Retina (tissue), 1 donor: Measurements from ENCODE around the gene KLF6.
"Not testable (repeated sequence)": the region's sequence is repeated elsewhere in the genome, so short reads cannot be mapped to it uniquely, and the experiment has no call there.

ENCODE experiments used
- DNase-seq: peaks from one replicate; pipeline ENCODE4 v3.0.0-alpha.2; 2016

Gene KLF6

GRCh38 chr10:3755440-3756359 lies 29.3 kb downstream of the KLF6 start:
- DNase-seq, result no peak

GRCh38 chr10:3754727-3755439 lies 30.1 kb downstream of the KLF6 start:
- no peak for DNase-seq

- peak; percentile 60 for DNase-seq
These were observed 34.2 kb downstream of the KLF6 start for GRCh38 chr10:3750854-3751253.

- DNase-seq, result peak; percentile 67
These were observed 34.8 kb downstream of the KLF6 start for GRCh38 chr10:3750006-3750816.

GRCh38 chr10:3749600-3749999 lies 35.4 kb downstream of the KLF6 start:
- no peak for DNase-seq

GRCh38 chr10:3749011-3749410 lies 36.0 kb downstream of the KLF6 start:
- peak; percentile 32 for DNase-seq

- peak; percentile 29 for DNase-seq
These were observed 36.5 kb downstream of the KLF6 start for GRCh38 chr10:3748484-3748883.

GRCh38 chr10:3747984-3748383 lies 37.0 kb downstream of the KLF6 start:
- DNase-seq, result no peak

- no peak for DNase-seq
These were observed 37.6 kb downstream of the KLF6 start for GRCh38 chr10:3747248-3747960.

GRCh38 chr10:3746634-3747033 lies 38.4 kb downstream of the KLF6 start:
- DNase-seq, result no peak

GRCh38 chr10:3745521-3745920 lies 39.5 kb downstream of the KLF6 start:
- DNase-seq, result peak; percentile 54

GRCh38 chr10:3741688-3742461 lies 43.1 kb downstream of the KLF6 start:
- no peak for DNase-seq

- no peak for DNase-seq
These were observed 44.7 kb downstream of the KLF6 start for GRCh38 chr10:3740157-3740871.

GRCh38 chr10:3738855-3739350 lies 46.1 kb downstream of the KLF6 start:
- no peak for DNase-seq

GRCh38 chr10:3737864-3738263 lies 47.1 kb downstream of the KLF6 start:
- DNase-seq, result no peak

GRCh38 chr10:3735175-3735574 lies 49.8 kb downstream of the KLF6 start:
- DNase-seq, result no peak

GRCh38 chr10:3734111-3734510 lies 50.9 kb downstream of the KLF6 start:
- DNase-seq, result no peak

- DNase-seq, result not testable (repeated sequence)
These were observed 52.8 kb downstream of the KLF6 start for GRCh38 chr10:3732183-3732582.

- no peak for DNase-seq
These were observed 55.5 kb downstream of the KLF6 start for GRCh38 chr10:3729397-3729976.

- DNase-seq, result no peak
These were observed 56.4 kb downstream of the KLF6 start for GRCh38 chr10:3728563-3728962.
